OCI-LY1 (cell line): ENCODE data around the gene ESPNL.

Experiments used
- CTCF ChIP-seq: fragments of 200-600 bp; sonication (generic), shearing (Covaris generic); IDR thresholded peaks from 2 replicates; pipeline ENCODE4 v1.5.1; 2017; ENCODE audit warnings: mild to moderate bottlenecking, antibody characterized with exemption, low read length, moderate library complexity, mixed read lengths
- EZH2 ChIP-seq: fragments of 200-600 bp; sonication (generic), shearing (Covaris generic); IDR thresholded peaks from 2 replicates; pipeline ENCODE4 v1.8.0; 2017; ENCODE audit warnings: borderline replicate concordance, mixed run types, mild to moderate bottlenecking, antibody characterized with exemption, low read length, moderate library complexity, mixed read lengths

GRCh38 chr2:238160206-238161129 is 60.3 kb downstream of the ESPNL start:
- TF ChIP-seq CTCF (peak; percentile 96), EZH2 (no peak)
